IPS-NIHi7 (cell line): ENCODE data around the gene EPS8L2.
"Not testable (repeated sequence)": the region's sequence is repeated elsewhere in the genome, so short reads cannot be mapped to it uniquely, and the experiment has no call there.

Experiments
- DNase-seq: peaks from one replicate; pipeline ENCODE4 v3.0.0; 2012; ENCODE audit warnings: mixed read lengths; ENCODE audit errors: extremely low spot score

Gene EPS8L2

GRCh38 chr11:725624-726202, 19.7 kb downstream of the EPS8L2 start:
- peak; percentile 45 for DNase-seq

DNA sequence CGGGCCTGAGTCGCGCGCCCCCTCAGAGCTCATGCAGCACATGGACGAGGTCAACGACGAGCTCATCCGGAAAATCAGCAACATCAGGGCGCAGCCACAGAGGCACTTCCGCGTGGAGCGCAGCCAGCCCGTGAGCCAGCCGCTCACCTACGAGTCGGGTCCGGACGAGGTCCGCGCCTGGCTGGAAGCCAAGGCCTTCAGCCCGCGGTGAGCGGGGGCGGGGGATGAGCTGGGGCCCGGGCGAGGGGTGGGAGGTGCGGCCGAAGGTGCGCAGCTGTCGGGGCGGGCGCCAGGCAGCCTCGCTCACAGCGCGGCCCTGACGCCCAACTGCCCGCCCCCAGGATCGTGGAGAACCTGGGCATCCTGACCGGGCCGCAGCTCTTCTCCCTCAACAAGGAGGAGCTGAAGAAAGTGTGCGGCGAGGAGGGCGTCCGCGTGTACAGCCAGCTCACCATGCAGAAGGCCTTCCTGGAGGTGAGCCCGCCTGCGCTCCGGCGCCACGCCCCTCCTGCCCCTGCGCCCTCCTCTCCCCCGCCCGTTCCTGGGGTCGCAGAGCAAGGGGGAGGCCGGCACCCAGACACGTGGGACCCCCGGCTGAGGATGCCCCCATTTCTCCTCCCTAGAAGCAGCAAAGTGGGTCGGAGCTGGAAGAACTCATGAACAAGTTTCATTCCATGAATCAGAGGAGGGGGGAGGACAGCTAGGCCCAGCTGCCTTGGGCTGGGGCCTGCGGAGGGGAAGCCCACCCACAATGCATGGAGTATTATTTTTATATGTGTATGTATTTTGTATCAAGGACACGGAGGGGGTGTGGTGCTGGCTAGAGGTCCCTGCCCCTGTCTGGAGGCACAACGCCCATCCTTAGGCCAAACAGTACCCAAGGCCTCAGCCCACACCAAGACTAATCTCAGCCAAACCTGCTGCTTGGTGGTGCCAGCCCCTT, 20.5 kb downstream of the EPS8L2 start:
- DNase-seq: peak; percentile 55

DNA sequence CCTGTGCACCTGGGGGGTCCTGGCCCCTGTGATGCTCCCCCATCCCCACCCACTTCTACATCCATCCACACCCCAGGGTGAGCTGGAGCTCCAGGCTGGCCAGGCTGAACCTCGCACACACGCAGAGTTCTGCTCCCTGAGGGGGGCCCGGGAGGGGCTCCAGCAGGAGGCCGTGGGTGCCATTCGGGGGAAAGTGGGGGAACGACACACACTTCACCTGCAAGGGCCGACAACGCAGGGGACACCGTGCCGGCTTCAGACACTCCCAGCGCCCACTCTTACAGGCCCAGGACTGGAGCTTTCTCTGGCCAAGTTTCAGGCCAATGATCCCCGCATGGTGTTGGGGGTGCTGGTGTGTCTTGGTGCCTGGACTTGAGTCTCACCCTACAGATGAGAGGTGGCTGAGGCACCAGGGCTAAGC, 21.3 kb downstream of the EPS8L2 start:
- DNase-seq: no peak

- DNase-seq: peak; percentile 95
These were observed 22.1 kb downstream of the EPS8L2 start for GRCh38 chr11:727859-728748.

- no peak for DNase-seq
These were observed 23.0 kb downstream of the EPS8L2 start for GRCh38 chr11:728901-729491.

- no peak for DNase-seq
These were observed 23.6 kb downstream of the EPS8L2 start for GRCh38 chr11:729492-730074.

DNA sequence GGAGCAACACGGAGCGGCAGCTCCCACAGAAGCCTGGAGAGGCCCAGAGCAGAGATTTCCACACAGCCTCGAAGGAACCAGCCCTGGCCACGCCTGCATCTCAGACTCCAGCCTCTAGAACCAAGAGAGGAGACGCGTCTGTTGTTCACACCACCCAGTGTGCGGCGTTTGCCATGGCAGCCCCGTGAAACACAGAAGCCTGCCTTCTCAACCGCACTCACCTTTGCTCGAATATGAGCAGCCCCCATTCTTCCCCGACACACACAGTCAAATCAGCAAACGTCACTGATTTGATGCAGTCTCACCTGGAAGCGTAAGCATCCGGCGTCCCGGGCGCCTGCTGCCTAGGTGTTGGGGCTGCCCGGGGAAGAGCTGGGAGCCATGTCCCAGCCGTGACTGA, 27.0 kb downstream of the EPS8L2 start:
- peak; percentile 6 for DNase-seq

- not testable (repeated sequence) for DNase-seq
These were observed 28.5 kb downstream of the EPS8L2 start for GRCh38 chr11:734541-734940.

DNA sequence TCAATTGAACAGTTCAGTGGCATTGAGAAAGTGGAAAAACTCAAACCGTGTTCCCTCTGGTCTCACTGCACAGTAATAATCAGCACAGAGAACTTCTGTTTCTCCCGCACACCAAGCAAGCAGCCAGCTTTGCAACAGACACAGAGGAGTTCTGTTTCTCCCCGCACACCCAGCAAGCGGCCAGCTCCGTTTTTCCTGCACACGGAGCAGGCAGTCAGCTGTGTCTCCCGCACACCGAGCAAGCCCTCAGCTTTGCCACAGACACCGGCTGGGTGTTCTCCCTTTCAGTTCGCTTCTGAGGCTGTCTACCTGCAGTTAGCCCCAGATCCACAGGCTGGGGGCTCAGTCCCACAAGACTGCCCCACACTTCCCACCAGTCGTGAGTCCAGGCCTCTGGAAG, 31.3 kb downstream of the EPS8L2 start:
- no peak for DNase-seq

DNA sequence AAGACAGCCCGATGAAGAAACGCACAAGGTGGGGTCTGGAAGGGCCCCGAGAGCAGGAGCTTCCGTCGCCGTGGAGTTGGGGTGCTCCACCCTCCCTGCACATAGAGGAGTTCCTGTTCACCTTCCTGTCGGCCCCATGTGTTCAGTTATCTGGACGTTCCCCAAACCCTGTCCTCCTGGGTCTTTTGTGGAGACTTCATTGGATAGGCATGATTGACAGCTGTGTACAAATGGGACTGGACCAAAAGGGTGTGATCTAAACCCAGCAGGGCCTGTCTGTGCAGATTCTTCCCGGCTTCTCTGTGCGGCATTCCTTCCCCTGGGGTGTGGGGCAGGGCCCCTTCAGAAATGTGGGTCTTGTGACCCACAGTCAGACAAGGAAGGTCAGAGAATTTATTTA, 31.9 kb downstream of the EPS8L2 start:
- DNase-seq: not testable (repeated sequence)

DNA sequence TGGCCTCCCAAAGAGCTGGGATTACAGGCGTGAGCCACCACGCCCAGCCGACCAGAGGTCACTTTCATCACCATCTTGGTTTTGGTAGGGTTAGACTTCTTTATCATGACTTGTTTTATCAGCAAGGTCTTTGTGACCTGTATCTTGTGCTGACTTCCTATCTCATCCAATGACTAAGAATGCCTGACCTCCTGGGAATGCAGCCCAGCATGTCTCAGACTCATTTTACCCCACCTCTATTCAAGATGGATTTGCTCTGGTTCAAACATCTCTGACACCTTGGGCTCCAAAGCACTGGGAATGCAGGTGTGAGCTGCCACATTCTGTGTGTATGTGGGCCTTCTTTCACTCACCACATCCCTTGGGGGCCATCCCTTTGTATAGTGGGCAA, 36.1 kb downstream of the EPS8L2 start:
- no peak for DNase-seq

- DNase-seq: no peak
These were observed 36.7 kb downstream of the EPS8L2 start for GRCh38 chr11:742571-743201.

DNA sequence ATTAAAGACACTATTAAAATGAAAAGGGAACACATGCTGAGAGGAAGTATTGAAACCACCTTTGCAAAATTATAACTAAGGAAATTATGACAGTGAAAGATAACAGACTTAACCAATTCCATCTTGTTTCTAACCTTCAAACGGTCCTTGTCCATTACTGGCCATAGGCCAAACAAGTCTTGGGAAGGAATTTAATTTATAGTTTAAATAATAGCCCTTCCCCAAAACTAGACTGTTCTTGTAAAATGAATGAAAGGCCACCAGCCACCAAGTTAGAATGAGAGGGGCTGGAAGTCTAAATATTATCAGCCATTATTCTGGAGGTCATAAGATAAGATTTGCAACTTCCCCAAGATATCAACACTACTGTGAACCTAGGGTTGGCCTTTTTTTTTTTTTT, 39.4 kb downstream of the EPS8L2 start:
- no peak for DNase-seq

GRCh38 chr11:746289-747157, 40.5 kb downstream of the EPS8L2 start:
- no peak for DNase-seq

GRCh38 chr11:747158-748006, 41.4 kb downstream of the EPS8L2 start, which contains the start of gene TALDO1:
Gene TALDO1, plus strand, starts transcription at chr11:747464. Its CDS starts 18 bp downstream, at chr11:747482.
- peak; percentile 97 for DNase-seq

GRCh38 chr11:748007-748359, 42.0 kb downstream of the EPS8L2 start:
- no peak for DNase-seq

- DNase-seq: no peak
These were observed 43.7 kb downstream of the EPS8L2 start for GRCh38 chr11:749731-750130.

DNA sequence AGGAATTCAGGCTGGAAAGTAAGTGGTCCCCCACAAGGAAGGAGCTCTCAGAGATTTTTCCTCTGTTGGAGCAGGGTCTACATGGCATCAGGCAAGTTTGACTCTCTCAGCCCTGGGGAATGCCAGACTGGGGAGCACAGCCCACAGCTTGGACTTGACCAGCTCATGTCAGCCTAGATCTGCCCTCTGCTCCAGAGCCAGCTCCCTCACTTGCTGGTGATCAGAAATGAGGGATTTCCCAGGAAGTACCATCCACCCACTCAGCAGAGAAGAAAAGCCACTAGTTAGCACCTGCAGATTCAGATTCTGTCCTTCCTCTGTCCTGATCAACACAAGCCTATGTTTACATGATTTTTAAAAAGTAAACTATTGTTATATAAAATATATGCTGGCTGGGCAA, 54.2 kb downstream of the EPS8L2 start:
- no peak for DNase-seq

DNA sequence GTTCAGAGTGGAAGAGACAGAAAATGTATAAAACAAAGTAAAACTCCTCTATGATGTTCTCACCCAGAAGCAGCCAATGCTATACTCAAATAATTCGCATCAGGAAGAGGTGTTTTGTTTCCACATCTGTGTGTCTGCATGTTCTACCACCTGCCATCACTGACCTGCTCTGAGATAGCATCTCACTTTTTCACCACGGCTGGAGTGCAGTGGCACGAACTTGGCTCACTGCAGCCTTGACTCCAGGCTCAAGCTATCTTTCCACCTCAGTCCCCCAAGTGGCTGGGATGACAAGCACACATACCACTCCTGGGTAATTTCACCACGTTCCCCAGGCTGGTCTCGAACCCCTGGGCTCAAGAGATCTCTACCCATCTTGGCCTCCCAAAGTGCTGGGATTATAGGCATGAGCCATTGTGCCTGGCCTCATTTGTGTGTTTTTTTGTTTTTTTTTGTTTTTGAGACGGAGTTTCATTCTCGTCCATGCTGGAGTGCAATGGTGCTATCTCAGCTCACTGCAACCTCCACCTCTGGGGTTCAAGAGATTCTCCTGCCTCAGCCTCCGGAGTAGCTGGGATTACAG, 55.6 kb downstream of the EPS8L2 start:
- DNase-seq: no peak
